Type B pancreatic cell (in vitro differentiated cells): ENCODE measurements around the gene BRICD5. TPM values are rescaled to one million over a fixed set of nuclear protein-coding genes. Genes with fewer than 3 reads are reported as not detected.

Experiments used
- DNase-seq: peaks from one replicate; pipeline ENCODE4 v3.0.0; 2021; ENCODE audit warnings: mixed read lengths; ENCODE audit not compliant: unreplicated experiment; ENCODE audit errors: extremely low spot score
- H3K27ac Mint-ChIP-seq: 2 replicates; pipeline ENCODE4 v1.8.0; 2021; ENCODE audit warnings: mild to moderate bottlenecking, mixed read lengths
- H3K27me3 Mint-ChIP-seq: 2 replicates; pipeline ENCODE4 v1.8.0; 2021; ENCODE audit warnings: mixed read lengths
- H3K36me3 Mint-ChIP-seq: 2 replicates; pipeline ENCODE4 v1.8.0; 2021; ENCODE audit warnings: mixed read lengths
- H3K4me1 Mint-ChIP-seq: one replicate; pipeline ENCODE4 v1.8.0; 2021; ENCODE audit warnings: mixed read lengths; ENCODE audit not compliant: unreplicated experiment
- H3K4me3 Mint-ChIP-seq: 2 replicates; pipeline ENCODE4 v1.8.0; 2021; ENCODE audit warnings: mild to moderate bottlenecking, mixed read lengths
- H3K9me3 Mint-ChIP-seq: 2 replicates; pipeline ENCODE4 v1.8.0; 2021; ENCODE audit warnings: mixed read lengths
- CTCF ChIP-seq: fragments of 200-600 bp; sonication (generic); conservative IDR thresholded peaks from 2 replicates; pipeline ENCODE4 v1.5.0; 2021; ENCODE audit warnings: antibody characterized with exemption, mild to moderate bottlenecking
- total RNA-seq: library from RNA; stranded (reverse); gene quantifications from 2 replicates; pipeline ENCODE4 v1.2.1, GENCODE V29; 2021; ENCODE audit warnings: low replicate concordance

Gene BRICD5
- total RNA-seq, 1 donor from 2014 or later: 16.6 TPM

GRCh38 chr16:2199621-2200139 is 11.0 kb downstream of the BRICD5 start:
- H3K27me3 Mint-ChIP-seq: peaks cover 34% of the 10 kb centered on the region
- no peaks in the 10 kb centered on the region for H3K36me3 Mint-ChIP-seq
- H3K9me3 Mint-ChIP-seq: no peaks in the 10 kb centered on the region
- H3K4me1 Mint-ChIP-seq: peaks cover 4% of the 10 kb centered on the region
- H3K27ac Mint-ChIP-seq: no peak overlapping the region
- TF ChIP-seq CTCF: no peak
- no peak for DNase-seq
- H3K4me3 Mint-ChIP-seq: no peak overlapping the region

- Mint-ChIP-seq H3K9me3 (no peaks in the 10 kb centered on the region), H3K36me3 (no peaks in the 10 kb centered on the region), H3K27me3 (peaks cover 35% of the 10 kb centered on the region), H3K27ac (no peak overlapping the region), H3K4me1 (no peaks in the 10 kb centered on the region), H3K4me3 (no peak overlapping the region)
- TF ChIP-seq CTCF: no peak
- DNase-seq: no peak
Observed at GRCh38 chr16:2199095-2199494, 11.6 kb downstream of the BRICD5 start.

- Mint-ChIP-seq H3K9me3 (no peaks in the 10 kb centered on the region), H3K4me1 (no peaks in the 10 kb centered on the region), H3K27me3 (peaks cover 35% of the 10 kb centered on the region), H3K4me3 (peak overlapping the region; percentile 80), H3K27ac (no peak overlapping the region), H3K36me3 (no peaks in the 10 kb centered on the region)
- no peak for DNase-seq
- no peak for TF ChIP-seq CTCF
Observed at GRCh38 chr16:2198283-2198682, 12.4 kb downstream of the BRICD5 start.

GRCh38 chr16:2197765-2198164 is 12.9 kb downstream of the BRICD5 start:
- Mint-ChIP-seq H3K27me3 (peaks cover 35% of the 10 kb centered on the region), H3K4me3 (peak overlapping the region; percentile 80), H3K9me3 (no peaks in the 10 kb centered on the region), H3K27ac (no peak overlapping the region), H3K36me3 (no peaks in the 10 kb centered on the region), H3K4me1 (no peaks in the 10 kb centered on the region)
- TF ChIP-seq CTCF: no peak
- no peak for DNase-seq

- H3K27ac Mint-ChIP-seq: no peak overlapping the region
Observed at GRCh38 chr16:2196981-2197511, 13.6 kb downstream of the BRICD5 start.

More at GRCh38 chr16:2196981-2197511, 13.6 kb downstream of the BRICD5 start:
- Mint-ChIP-seq H3K9me3 (no peaks in the 10 kb centered on the region), H3K36me3 (no peaks in the 10 kb centered on the region), H3K4me1 (no peaks in the 10 kb centered on the region), H3K4me3 (peak overlapping the region; percentile 74), H3K27me3 (peaks cover 30% of the 10 kb centered on the region)
- no peak for TF ChIP-seq CTCF
- no peak for DNase-seq
